GM19025 (cell line): Measurements from ENCODE around the gene SOAT2.
"Not testable (repeated sequence)": the region's sequence is repeated elsewhere in the genome, so short reads cannot be mapped to it uniquely, and the experiment has no call there.

Experiments used
- ATAC-seq: cut with Tn5 transposase; IDR thresholded peaks from one replicate; pipeline ENCODE4 v1.9.1; 2021; ENCODE audit warnings: mild to moderate bottlenecking, low read depth, moderate library complexity; ENCODE audit not compliant: unreplicated experiment

Gene SOAT2

GRCh38 chr12:53131844-53132243 lies 28.6 kb downstream of the SOAT2 start:
- no peak for ATAC-seq

DNA sequence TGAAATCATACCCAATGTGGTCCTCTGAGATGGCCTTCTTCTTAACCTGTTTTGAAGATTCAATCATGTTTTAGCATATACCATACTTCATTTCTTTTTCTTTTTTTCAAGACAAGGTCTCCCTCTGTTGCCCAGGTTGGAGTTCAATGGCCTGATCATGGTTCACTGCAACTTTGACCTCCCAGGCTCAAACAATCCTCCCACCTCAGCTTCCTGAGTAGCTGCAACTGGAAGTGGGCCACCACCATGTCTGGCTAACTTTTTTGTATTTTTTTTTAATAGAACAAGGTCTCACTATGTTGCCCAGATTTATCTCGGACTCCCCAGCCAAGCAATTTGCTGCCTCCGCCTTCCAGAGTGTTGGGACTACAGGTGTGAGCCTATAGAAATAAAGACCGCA lies 30.4 kb downstream of the SOAT2 start:
- no peak for ATAC-seq

DNA sequence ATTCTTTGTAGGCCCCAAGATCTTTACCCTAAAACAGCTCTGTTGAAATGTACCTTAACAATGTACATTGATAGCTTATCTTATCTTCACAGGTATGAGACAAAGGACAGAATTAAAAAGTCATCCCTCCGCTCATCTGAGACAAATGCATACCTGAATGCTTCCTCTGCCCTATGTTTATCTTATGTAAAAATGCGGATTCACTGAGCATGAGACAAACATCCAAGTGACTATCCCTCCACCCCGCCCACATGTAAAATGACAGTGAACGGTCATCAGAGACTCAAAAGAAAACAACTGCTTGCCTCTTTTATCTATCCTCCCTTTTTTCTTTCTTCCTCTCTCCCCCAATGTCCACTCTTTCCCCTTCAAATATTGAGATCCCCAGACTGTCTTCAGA lies 40.1 kb downstream of the SOAT2 start:
- no peak for ATAC-seq

- no peak for ATAC-seq
These were observed 42.3 kb downstream of the SOAT2 start for GRCh38 chr12:53145383-53146260.

DNA sequence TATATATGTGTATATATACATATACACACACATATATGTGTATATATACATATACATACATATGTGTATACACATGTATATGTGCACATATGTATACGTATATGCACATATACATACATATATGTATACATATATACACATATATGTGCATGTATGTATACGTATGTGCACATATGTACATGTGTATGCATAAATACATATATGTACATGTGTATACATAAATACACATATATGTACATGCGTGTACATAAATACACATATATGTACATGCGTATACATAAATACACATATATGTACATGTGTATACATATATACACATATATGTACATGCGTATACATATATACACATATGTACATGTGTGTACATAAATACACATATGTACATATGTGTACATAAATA lies 43.9 kb downstream of the SOAT2 start:
- no peak for ATAC-seq

- no peak for ATAC-seq
These were observed 44.4 kb downstream of the SOAT2 start for GRCh38 chr12:53147653-53148052.

DNA sequence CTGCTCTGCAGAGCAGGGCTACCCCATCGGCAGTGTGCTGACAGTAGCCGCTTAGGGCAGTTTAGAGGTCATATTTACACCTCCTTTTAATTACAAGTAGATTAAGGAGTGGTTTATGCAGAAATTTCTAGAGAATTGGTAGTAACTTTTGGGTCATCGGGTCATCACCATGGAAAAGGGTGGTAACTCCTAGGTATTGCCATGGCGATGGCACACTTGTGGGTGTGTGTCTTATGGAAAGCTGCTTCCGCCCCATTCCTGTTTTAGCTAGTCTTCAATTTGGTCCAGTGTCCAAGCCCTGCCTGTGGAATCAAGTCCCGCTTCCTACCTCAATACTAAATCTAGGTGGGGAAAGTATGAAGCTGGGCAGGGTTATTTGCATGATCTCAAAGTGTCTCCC lies 47.8 kb downstream of the SOAT2 start:
- ATAC-seq, result no peak

DNA sequence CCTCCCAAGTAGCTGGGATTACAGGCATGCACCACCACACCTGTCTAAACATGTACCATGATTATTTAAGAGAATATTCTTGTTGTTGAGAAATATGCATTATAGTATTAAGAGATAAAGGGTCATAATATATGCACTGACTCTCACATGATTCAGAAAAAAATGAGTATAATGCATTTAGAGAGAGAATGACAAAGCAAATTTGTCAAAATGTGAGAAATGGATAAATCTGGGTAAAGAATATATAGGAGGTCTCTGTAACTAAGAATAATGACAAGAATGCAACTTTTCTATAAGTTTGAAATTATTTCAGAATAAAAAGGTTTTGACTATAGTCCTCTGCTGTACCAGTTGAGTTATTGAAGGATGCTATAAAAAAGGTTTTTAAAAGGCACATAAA lies 49.1 kb downstream of the SOAT2 start:
- no peak for ATAC-seq

DNA sequence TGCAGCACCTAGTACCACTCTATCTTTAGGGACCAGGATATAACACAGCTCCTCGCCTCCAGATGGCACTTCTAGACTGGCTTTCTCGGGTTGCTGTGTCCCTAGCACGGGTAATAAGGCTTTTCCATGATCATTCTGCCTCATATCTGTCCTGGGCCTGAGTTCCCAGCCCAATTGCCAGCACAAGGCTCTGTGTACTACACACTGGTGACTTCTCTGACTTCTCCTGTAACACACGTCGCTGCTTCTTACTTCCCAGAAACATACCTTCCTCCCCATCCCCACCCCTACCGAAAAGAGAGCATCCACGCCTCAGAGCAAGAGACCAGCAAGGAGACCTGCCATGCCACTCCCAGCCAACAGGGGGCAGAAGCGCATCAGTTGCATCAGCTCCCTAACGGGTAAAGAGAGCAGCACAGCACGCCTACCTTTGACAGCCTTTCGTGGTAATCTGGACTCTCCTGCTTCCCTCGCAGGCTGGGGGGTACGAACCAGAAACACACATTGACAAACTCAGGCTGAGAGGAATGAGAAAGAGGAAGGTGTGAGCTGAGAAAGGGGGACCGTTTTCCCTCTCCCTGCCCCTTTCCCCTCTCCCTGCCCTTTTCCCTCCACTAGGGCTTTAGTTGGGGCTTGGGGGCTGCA lies 56.0 kb downstream of the SOAT2 start:
- ATAC-seq, result peak; percentile 55

GRCh38 chr12:53160000-53160399 lies 56.7 kb downstream of the SOAT2 start:
- ATAC-seq, result no peak

DNA sequence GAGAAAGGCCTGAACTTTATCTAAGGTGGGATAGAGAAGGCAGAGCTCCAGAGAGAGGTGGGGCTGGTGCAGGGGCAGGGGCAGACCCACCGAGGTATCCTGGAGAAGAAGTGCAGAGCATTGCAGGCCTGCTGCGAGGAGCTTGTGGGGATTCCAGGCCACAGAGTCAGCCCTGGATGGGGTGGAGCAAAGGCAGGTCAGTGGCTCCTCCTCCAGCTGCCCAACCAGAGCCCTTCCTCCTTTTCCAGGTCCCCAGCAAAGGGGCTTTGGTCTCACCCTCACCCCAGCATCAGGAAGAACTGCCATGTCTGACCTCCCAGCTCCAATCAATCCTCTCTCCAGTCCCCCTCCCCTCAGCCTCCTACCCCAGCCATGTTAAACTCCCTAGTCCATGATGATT lies 57.4 kb downstream of the SOAT2 start:
- ATAC-seq, result no peak

DNA sequence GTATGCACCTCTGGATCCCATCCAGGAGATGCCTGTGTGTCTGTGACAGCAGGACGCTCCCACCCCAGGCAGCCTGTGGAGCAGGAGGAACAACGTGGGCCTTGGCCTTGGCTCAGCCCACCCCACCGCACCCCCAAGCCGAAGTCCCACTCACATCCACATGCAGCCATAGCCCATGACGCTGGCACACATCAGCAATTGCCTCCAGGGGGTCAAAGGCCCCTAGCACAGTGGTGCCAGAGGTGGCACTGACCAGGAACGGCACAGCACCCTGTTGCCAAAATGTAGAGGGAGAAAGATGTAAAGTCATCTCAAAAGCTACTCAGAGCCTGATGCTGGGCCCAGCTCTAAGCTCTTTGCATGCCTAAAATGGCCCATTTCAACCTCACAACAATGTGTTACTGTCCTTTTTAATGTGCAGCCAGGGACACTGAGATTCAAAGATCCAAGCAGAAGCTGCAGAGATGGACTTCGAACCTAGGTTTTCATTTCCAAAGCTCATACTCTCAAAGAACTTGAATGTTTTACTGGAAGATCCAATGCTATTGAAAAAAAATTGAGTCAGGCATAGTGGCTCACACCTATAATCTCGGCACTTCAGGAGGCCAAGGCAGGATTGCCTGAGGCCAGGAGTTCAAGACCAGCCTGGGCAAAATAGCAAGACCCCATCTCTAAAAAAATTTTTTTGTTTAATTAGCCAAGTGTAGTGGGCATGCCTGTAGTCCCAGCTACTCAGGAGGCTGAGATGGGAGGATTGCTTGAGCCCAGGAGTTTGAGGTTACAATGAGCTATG lies 58.0 kb downstream of the SOAT2 start:
- no peak for ATAC-seq

DNA sequence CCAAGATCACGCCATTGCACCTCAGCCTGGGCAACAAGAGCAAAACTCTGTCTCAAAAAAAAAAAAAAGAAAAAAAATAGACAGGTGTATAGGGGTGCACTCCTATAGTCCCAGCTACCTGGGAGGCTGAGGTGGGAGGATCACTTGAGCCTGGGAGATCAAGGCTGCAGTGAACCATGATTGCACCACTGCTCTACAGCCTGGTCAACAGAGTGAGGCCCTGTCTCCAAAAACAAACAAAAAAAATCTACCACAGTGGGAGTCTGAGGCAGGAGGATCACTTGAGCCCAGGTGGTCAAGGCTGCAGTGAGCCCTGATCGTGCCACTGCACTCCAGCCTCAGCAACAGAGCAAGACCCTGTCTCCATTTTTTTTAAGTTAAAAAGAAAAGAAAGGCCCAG lies 59.7 kb downstream of the SOAT2 start:
- not testable (repeated sequence) for ATAC-seq

DNA sequence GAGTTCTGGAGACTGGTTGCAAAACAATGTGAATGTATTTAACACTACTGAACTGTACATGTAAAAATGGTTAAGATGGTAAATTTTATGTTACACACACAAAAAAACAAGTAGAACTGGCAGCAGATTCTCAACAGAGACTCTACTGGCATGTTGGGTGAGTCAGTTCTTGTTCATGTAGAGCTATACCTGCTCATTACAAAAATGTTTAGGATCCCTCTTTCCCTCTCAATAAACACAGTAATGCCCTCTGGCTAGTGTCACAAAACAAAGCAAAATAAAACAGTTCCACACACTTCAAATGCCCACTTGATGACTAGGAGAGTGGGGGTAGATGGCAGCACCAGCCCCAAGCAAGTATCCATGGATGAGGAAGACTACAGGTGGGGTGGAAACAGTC lies 63.6 kb downstream of the SOAT2 start:
- no peak for ATAC-seq

GRCh38 chr12:53169644-53170043 lies 66.4 kb downstream of the SOAT2 start:
- ATAC-seq, result no peak

GRCh38 chr12:53170215-53170614 lies 66.9 kb downstream of the SOAT2 start:
- ATAC-seq, result no peak

GRCh38 chr12:53170876-53171724 lies 67.8 kb downstream of the SOAT2 start:
- ATAC-seq, result no peak

GRCh38 chr12:53171725-53172329 lies 68.5 kb downstream of the SOAT2 start:
- no peak for ATAC-seq

DNA sequence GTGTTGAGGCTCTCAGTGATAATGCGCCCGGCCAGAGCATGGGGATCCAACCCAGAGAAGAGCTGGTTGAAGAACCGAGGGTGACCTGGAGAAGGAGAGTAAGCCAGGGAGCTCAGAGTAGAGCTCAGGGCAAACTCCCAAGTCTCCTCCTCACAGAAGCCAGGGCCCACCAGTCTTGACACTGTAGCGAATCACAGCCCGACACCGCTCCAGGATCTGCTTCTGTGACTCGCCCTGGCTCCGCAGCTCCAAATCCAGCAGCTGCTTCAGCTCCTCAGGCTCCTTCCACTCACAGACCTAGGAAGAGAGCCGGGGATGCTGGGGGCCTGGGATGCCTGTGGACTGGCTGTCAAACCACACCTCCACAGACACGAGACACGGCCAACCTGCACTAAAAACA lies 69.1 kb downstream of the SOAT2 start:
- ATAC-seq, result no peak
